HCT116 (cell line): ENCODE measurements around the gene CCT5. TPM values are rescaled to one million over a fixed set of nuclear protein-coding genes. Genes with fewer than 3 reads are reported as not detected.

Source experiments
- ATAC-seq: fragments of 200-7000 bp; cut with Tn5 transposase; 2 replicates; pipeline ENCODE4 v1.9.1; 2020; ENCODE audit warnings: mild to moderate bottlenecking, moderate library complexity
- BruUV-seq: library from RNA; stranded (reverse); fragments of 400-500 nt; replicated peaks from 2 replicates; lab custom pipeline; 2021; lab: Mats Ljungman, UMichigan
- CTCF ChIA-PET: fragments of 300-600 bp; sonication (Branson Sonifier 250); formaldehyde crosslinking; loops from one replicate; lab custom pipeline; 2021; ENCODE audit warnings: antibody characterized with exemption; lab: Charles Lee
- POLR2A ChIA-PET: fragments of 300-600, 350-600 bp; sonication (Branson Sonifier 250); formaldehyde crosslinking; loops from one replicate; lab custom pipeline; 2021; ENCODE audit warnings: antibody characterized with exemption; lab: Charles Lee
- RAD21 ChIA-PET, 2 experiments: fragments of 300-600 bp; sonication (Branson Sonifier 250); formaldehyde crosslinking; loops; one replicate each; lab custom pipeline; 2023; ENCODE audit warnings: low total read pairs in 2 of 2; ENCODE audit not compliant: uncharacterized antibody in 2 of 2, unreplicated experiment in 2 of 2, low non-redundant PET in 1 of 2; lab: Charles Lee
- DNase-seq: peaks from one replicate; pipeline ENCODE4 v3.0.0-alpha.2; 2010; ENCODE audit warnings: low read depth, low spot score
- H2AFZ ChIP-seq: fragments of 200-600 bp; shearing (Covaris generic), sonication (generic); 2 replicates; pipeline ENCODE4 v1.6.1; 2017; ENCODE audit warnings: low read depth, mixed run types, mixed read lengths, antibody characterized with exemption, low read length; ENCODE audit not compliant: poor library complexity, severe bottlenecking
- H3K27ac ChIP-seq: 2 replicates; pipeline ENCODE4 v1.5.1; 2012; ENCODE audit warnings: low read depth, low read length
- H3K27me3 ChIP-seq: fragments of 200-600 bp; sonication (generic); 2 replicates; pipeline ENCODE4 v1.6.1; 2016; ENCODE audit warnings: mixed run types, low read length, mixed read lengths; ENCODE audit not compliant: insufficient read depth
- H3K36me3 ChIP-seq, 2 experiments: fragments of 200-500 bp in 1 of 2; fragments of 200-600 bp in 1 of 2; sonication (Bioruptor generic) in 1 of 2; sonication (generic) in 1 of 2; 2 replicates each; pipeline versions ENCODE4 v1.5.1 to v1.6.1; 2014 to 2016; ENCODE audit warnings: low read length in 2 of 2, inconsistent platforms in 1 of 2, mixed read lengths in 1 of 2, mixed run types in 1 of 2; ENCODE audit not compliant: insufficient read depth in 2 of 2, control insufficient read depth in 1 of 2
- H3K4me1 ChIP-seq, 2 experiments: fragments of 200-600 bp in 1 of 2; sonication (generic) in 1 of 2; 2 replicates each; pipeline versions ENCODE4 v1.5.1 to v1.6.1; 2012 to 2017; ENCODE audit warnings: low read length in 2 of 2, inconsistent platforms in 1 of 2, mild to moderate bottlenecking in 1 of 2, mixed read lengths in 1 of 2, mixed run types in 1 of 2, moderate library complexity in 1 of 2; ENCODE audit not compliant: insufficient read depth in 2 of 2, control insufficient read depth in 1 of 2
- H3K4me2 ChIP-seq: fragments of 200-600 bp; sonication (generic); 2 replicates; pipeline ENCODE4 v1.6.1; 2017; ENCODE audit warnings: mixed run types, low read length, mixed read lengths
- H3K4me3 ChIP-seq, 2 experiments: fragments of 200-600 bp in 1 of 2; sonication (generic) in 1 of 2; replicated peaks in 1 of 2; 2 replicates each; pipeline ENCODE4 v1.5.1; 2011 to 2016; ENCODE audit warnings: low read length in 2 of 2, control low read depth in 1 of 2, low read depth in 1 of 2, mild to moderate bottlenecking in 1 of 2, mixed read lengths in 1 of 2, mixed run types in 1 of 2
- H3K79me2 ChIP-seq: fragments of 200-600 bp; sonication (generic); 2 replicates; pipeline ENCODE4 v1.6.1; 2017; ENCODE audit warnings: mild to moderate bottlenecking, mixed run types, low read length, moderate library complexity, mixed read lengths; ENCODE audit not compliant: insufficient read depth
- H3K9ac ChIP-seq: fragments of 200-600 bp; sonication (generic); 2 replicates; pipeline ENCODE4 v1.6.1; 2016; ENCODE audit warnings: low read length, mixed read lengths
- H3K9me2 ChIP-seq: fragments of 200-600 bp; sonication (generic), shearing (Covaris generic); 2 replicates; pipeline ENCODE4 v1.6.1; 2017; ENCODE audit warnings: mixed run types, mild to moderate bottlenecking, moderate library complexity; ENCODE audit not compliant: insufficient read depth
- H3K9me3 ChIP-seq, 2 experiments: fragments of 200-500 bp in 1 of 2; fragments of 200-600 bp in 1 of 2; sonication (Bioruptor generic) in 1 of 2; sonication (generic) in 1 of 2; 2 replicates each; pipeline ENCODE4 v1.6.1; 2014 to 2017; ENCODE audit warnings: low read length in 2 of 2, mixed read lengths in 2 of 2, inconsistent platforms in 1 of 2, low read depth in 1 of 2, mild to moderate bottlenecking in 1 of 2, mixed run types in 1 of 2, moderate library complexity in 1 of 2; ENCODE audit not compliant: control insufficient read depth in 1 of 2, insufficient read depth in 1 of 2
- H4K20me1 ChIP-seq: fragments of 200-600 bp; sonication (generic), shearing (Covaris generic); 2 replicates; pipeline ENCODE4 v1.6.1; 2017; ENCODE audit warnings: mixed run types, mild to moderate bottlenecking, moderate library complexity; ENCODE audit not compliant: insufficient read depth
- CBX3 ChIP-seq: IDR thresholded peaks from 2 replicates; pipeline ENCODE4 v1.6.1; 2012; ENCODE audit warnings: low read depth
- CTCF ChIP-seq, 3 experiments: fragments of 200-600 bp in 1 of 3; sonication (generic) in 1 of 3; IDR thresholded peaks in 2 of 3; conservative IDR thresholded peaks in 1 of 3; 2 replicates each; pipeline ENCODE4 v1.5.1; 2012 to 2017; ENCODE audit warnings: low read depth in 2 of 3, low read length in 2 of 3, antibody characterized with exemption in 1 of 3, borderline replicate concordance in 1 of 3, control low read depth in 1 of 3, mild to moderate bottlenecking in 1 of 3, mixed read lengths in 1 of 3, mixed run types in 1 of 3, moderate library complexity in 1 of 3; ENCODE audit not compliant: insufficient read depth in 1 of 3
- EGR1 ChIP-seq: IDR thresholded peaks from 2 replicates; pipeline ENCODE4 v1.6.1; 2012; ENCODE audit warnings: low read depth
- ELF1 ChIP-seq: IDR thresholded peaks from 2 replicates; pipeline ENCODE4 v1.6.1; 2012; ENCODE audit warnings: low read depth, borderline replicate concordance
- EZH2 ChIP-seq: fragments of 200-600 bp; sonication (generic); IDR thresholded peaks from 2 replicates; pipeline ENCODE4 v1.6.1; 2017; ENCODE audit warnings: antibody characterized with exemption, mixed run types
- EZH2phosphoT487 ChIP-seq: fragments of 200-600 bp; IDR thresholded peaks from 2 replicates; pipeline ENCODE4 v1.6.1; 2018; ENCODE audit warnings: antibody characterized with exemption, borderline replicate concordance
- JUND ChIP-seq: IDR thresholded peaks from 2 replicates; pipeline ENCODE4 v1.6.1; 2012
- MAX ChIP-seq: IDR thresholded peaks from 2 replicates; pipeline ENCODE4 v1.6.1; 2012
- POLR2AphosphoS5 ChIP-seq: IDR thresholded peaks from 2 replicates; pipeline ENCODE4 v1.6.1; 2011; ENCODE audit warnings: mild to moderate bottlenecking, low read depth, low read length, moderate library complexity
- SIN3A ChIP-seq: IDR thresholded peaks from 2 replicates; pipeline ENCODE4 v1.6.1; 2012; ENCODE audit warnings: low read depth
- SRF ChIP-seq: IDR thresholded peaks from 2 replicates; pipeline ENCODE4 v1.6.1; 2012; ENCODE audit warnings: low read depth
- TCF7L2 ChIP-seq: IDR thresholded peaks from 2 replicates; pipeline ENCODE4 v1.7.0; 2011; ENCODE audit warnings: borderline replicate concordance, inconsistent platforms; ENCODE audit not compliant: insufficient read depth, insufficient read length; ENCODE audit errors: extremely low read depth
- YY1 ChIP-seq: IDR thresholded peaks from 2 replicates; pipeline ENCODE4 v1.6.1; 2011; ENCODE audit warnings: low read length, low read depth, moderate library complexity, mild to moderate bottlenecking; ENCODE audit not compliant: insufficient replicate concordance; ENCODE audit errors: extremely low read depth
- ZBTB33 ChIP-seq: IDR thresholded peaks from 2 replicates; pipeline ENCODE4 v1.6.1; 2011; ENCODE audit warnings: mild to moderate bottlenecking, low read length, moderate library complexity; ENCODE audit not compliant: insufficient replicate concordance; ENCODE audit errors: extremely low read depth
- ZFX ChIP-seq: fragments of 450-650 bp; IDR thresholded peaks from 2 replicates; pipeline ENCODE4 v1.6.1; 2017
- ZNF274 ChIP-seq: fragments of 200-500 bp; sonication (Bioruptor generic); IDR thresholded peaks from 2 replicates; pipeline ENCODE4 v1.6.1; 2014; ENCODE audit warnings: mild to moderate bottlenecking, low read depth, low read length, inconsistent platforms
- intact Hi-C: fragments of 100-400 bp; cut with micrococcal nuclease; formaldehyde crosslinking; loops from 2 replicates; pipeline ENCODE4 v1.10.0; 2022
- total RNA-seq: library from RNA; stranded (reverse); gene quantifications from one replicate; pipeline ENCODE4 v1.2.1, GENCODE V29; 2021; ENCODE audit not compliant: unreplicated experiment
- TF ChIP-seq, protein P1 (sequence below): IDR thresholded peaks from 2 replicates; pipeline ENCODE4 v1.6.1; 2012; ENCODE audit warnings: low read depth

The CCT5 gene
- total RNA-seq, 1 experiment from 2014 or later, result 489 TPM

DNA sequence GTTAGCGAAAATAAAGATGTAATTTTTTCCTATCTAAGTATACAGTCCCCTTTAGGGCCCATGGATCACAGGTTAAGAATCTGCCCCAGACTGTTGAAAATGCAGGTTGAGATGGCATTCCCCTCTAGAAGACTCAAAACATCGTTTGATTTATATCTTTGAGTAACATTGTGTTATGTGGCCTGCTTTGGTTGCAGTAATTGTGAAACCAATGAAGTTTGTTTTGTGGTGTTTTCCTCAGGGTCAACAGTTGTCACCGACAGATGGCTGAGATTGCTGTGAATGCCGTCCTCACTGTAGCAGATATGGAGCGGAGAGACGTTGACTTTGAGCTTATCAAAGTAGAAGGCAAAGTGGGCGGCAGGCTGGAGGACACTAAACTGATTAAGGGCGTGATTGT, 7.8 kb downstream of the CCT5 start:
- intact Hi-C loops, result no loop called here
- H3K27me3 ChIP-seq, result no peaks in the 10 kb centered on the region
- no peak for DNase-seq
- ChIA-PET RAD21 (no interaction called here), CTCF (no interaction called here), POLR2A (no interaction called here)
- H3K4me3 ChIP-seq, result no peak overlapping the region
- H3K4me1 ChIP-seq, result no peaks in the 10 kb centered on the region
- BruUV-seq, result no TSS peak
- H4K20me1 ChIP-seq, result peaks cover 27% of the 10 kb centered on the region
- H3K9me3 ChIP-seq, result no peaks in the 10 kb centered on the region
- H3K4me2 ChIP-seq, result no peak overlapping the region
- no peak overlapping the region for H2AFZ ChIP-seq
- TF ChIP-seq, protein P1, sequence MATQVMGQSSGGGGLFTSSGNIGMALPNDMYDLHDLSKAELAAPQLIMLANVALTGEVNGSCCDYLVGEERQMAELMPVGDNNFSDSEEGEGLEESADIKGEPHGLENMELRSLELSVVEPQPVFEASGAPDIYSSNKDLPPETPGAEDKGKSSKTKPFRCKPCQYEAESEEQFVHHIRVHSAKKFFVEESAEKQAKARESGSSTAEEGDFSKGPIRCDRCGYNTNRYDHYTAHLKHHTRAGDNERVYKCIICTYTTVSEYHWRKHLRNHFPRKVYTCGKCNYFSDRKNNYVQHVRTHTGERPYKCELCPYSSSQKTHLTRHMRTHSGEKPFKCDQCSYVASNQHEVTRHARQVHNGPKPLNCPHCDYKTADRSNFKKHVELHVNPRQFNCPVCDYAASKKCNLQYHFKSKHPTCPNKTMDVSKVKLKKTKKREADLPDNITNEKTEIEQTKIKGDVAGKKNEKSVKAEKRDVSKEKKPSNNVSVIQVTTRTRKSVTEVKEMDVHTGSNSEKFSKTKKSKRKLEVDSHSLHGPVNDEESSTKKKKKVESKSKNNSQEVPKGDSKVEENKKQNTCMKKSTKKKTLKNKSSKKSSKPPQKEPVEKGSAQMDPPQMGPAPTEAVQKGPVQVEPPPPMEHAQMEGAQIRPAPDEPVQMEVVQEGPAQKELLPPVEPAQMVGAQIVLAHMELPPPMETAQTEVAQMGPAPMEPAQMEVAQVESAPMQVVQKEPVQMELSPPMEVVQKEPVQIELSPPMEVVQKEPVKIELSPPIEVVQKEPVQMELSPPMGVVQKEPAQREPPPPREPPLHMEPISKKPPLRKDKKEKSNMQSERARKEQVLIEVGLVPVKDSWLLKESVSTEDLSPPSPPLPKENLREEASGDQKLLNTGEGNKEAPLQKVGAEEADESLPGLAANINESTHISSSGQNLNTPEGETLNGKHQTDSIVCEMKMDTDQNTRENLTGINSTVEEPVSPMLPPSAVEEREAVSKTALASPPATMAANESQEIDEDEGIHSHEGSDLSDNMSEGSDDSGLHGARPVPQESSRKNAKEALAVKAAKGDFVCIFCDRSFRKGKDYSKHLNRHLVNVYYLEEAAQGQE, result no peak
- no peak for TF ChIP-seq CBX3
- no peak for TF ChIP-seq ELF1
- TF ChIP-seq EZH2, result no peak
- no peak for TF ChIP-seq ZNF274
- TF ChIP-seq ZFX, result no peak
- TF ChIP-seq ZBTB33, result no peak
- no peak for TF ChIP-seq JUND
- no peak for TF ChIP-seq EGR1
- TF ChIP-seq MAX, result no peak
- no peak for TF ChIP-seq YY1
- TF ChIP-seq SRF, result no peak
- TF ChIP-seq CTCF (IDR thresholded peaks at IDR 0.05 in 2 of 3, conservative IDR thresholded peaks at IDR 0.05 in 1 of 3; ENCODE audit: borderline replicate concordance in 1 of 3, insufficient read depth in 1 of 3, low read depth in 2 of 3, low read length in 2 of 3), result no peak
- no peak for TF ChIP-seq SIN3A
- TF ChIP-seq POLR2AphosphoS5, result no peak
- no peak for TF ChIP-seq EZH2phosphoT487
- TF ChIP-seq TCF7L2, result no peak
- no peak overlapping the region for H3K9ac ChIP-seq
- H3K36me3 ChIP-seq, result peaks cover 84 to 92% of the 10 kb centered on the region in 2 experiments
- ATAC-seq, result no peak
- H3K27ac ChIP-seq, result no peak overlapping the region
- peaks cover 90% of the 10 kb centered on the region for H3K79me2 ChIP-seq
- H3K9me2 ChIP-seq, result no peaks in the 10 kb centered on the region
